Neural progenitor cell (in vitro differentiated cells): ENCODE measurements around the gene ZCCHC14.

ENCODE experiments used
- CTCF ChIP-seq: fragments of 200-600 bp; sonication (generic); IDR thresholded peaks from 2 replicates; pipeline ENCODE4 v1.5.1; 2017; ENCODE audit warnings: antibody characterized with exemption, mild to moderate bottlenecking
- EZH2 ChIP-seq: fragments of 200-600 bp; sonication (generic); IDR thresholded peaks from 2 replicates; pipeline ENCODE4 v1.6.1; 2017; ENCODE audit warnings: antibody characterized with exemption, mild to moderate bottlenecking, moderate library complexity
- EZH2phosphoT487 ChIP-seq: fragments of 200-600 bp; sonication (generic); IDR thresholded peaks from 2 replicates; pipeline ENCODE4 v1.6.1; 2017; ENCODE audit warnings: antibody characterized with exemption

- TF ChIP-seq CTCF = no peak
- no peak for TF ChIP-seq EZH2
- no peak for TF ChIP-seq EZH2phosphoT487
Observed at GRCh38 chr16:87414251-87414680, 78.6 kb downstream of the ZCCHC14 start.
